Bone marrow (tissue), 2 donors: Measurements from ENCODE around the gene APOL4.
A peak's percentile ranks its signal among the peaks of the same experiment; 100 is the strongest.
"Not testable (repeated sequence)": the region's sequence is repeated elsewhere in the genome, so short reads cannot be mapped to it uniquely, and the experiment has no call there.

Experiments
- DNase-seq, 2 donors: peaks; one replicate each; lab custom pipeline; 2025; lab: John Stamatoyannopoulos, UW

APOL4 gene

GRCh38 chr22:36201630-36202319 lies at the start of gene APOL4:
Gene APOL4, minus strand, starts transcription at chr22:36201809. Its CDS starts 75 bp downstream, at chr22:36201734.
- DNase-seq, result no peak

- DNase-seq, result not testable (repeated sequence)
These were observed 48.8 kb upstream of the APOL4 start for GRCh38 chr22:36250292-36250960.

GRCh38 chr22:36249160-36249559 lies 47.6 kb upstream of the APOL4 start:
- DNase-seq, result no peak

- DNase-seq, result no peak
These were observed 46.3 kb upstream of the APOL4 start for GRCh38 chr22:36247955-36248354.

GRCh38 chr22:36246718-36247117 lies 45.1 kb upstream of the APOL4 start:
- DNase-seq, result no peak

GRCh38 chr22:36245805-36246356 lies 44.3 kb upstream of the APOL4 start:
- DNase-seq, result no peak

GRCh38 chr22:36244522-36245391 lies 43.1 kb upstream of the APOL4 start:
- DNase-seq, result no peak

GRCh38 chr22:36243986-36244385 lies 42.4 kb upstream of the APOL4 start:
- DNase-seq, result no peak

GRCh38 chr22:36239401-36240171 lies 38.0 kb upstream of the APOL4 start, which contains the start of gene APOL2:
Gene APOL2, minus strand, starts transcription at chr22:36239527. Its CDS starts 6,365 bp downstream, at chr22:36233162.
- DNase-seq, result peak; percentile 26 to 92

GRCh38 chr22:36239150-36239400 lies 37.5 kb upstream of the APOL4 start:
- no peak for DNase-seq

GRCh38 chr22:36238373-36239149 lies 37.0 kb upstream of the APOL4 start:
- no peak for DNase-seq

GRCh38 chr22:36237462-36238372 lies 36.1 kb upstream of the APOL4 start:
- DNase-seq, result peak in 1 of 2 donors; percentile 31

GRCh38 chr22:36236388-36237319 lies 35.0 kb upstream of the APOL4 start:
- DNase-seq, result no peak

- no peak for DNase-seq
These were observed 34.0 kb upstream of the APOL4 start for GRCh38 chr22:36235585-36235984.

GRCh38 chr22:36234919-36235318 lies 33.3 kb upstream of the APOL4 start:
- DNase-seq, result no peak

GRCh38 chr22:36234213-36234612 lies 32.6 kb upstream of the APOL4 start:
- no peak for DNase-seq

GRCh38 chr22:36233796-36234195 lies 32.2 kb upstream of the APOL4 start:
- no peak for DNase-seq

- no peak for DNase-seq
These were observed 31.2 kb upstream of the APOL4 start for GRCh38 chr22:36232715-36233401.
